ENCODE results near the gene FRMD1.
A peak's percentile ranks its signal among the peaks of the same experiment; 100 is the strongest.

The FRMD1 gene

DNA sequence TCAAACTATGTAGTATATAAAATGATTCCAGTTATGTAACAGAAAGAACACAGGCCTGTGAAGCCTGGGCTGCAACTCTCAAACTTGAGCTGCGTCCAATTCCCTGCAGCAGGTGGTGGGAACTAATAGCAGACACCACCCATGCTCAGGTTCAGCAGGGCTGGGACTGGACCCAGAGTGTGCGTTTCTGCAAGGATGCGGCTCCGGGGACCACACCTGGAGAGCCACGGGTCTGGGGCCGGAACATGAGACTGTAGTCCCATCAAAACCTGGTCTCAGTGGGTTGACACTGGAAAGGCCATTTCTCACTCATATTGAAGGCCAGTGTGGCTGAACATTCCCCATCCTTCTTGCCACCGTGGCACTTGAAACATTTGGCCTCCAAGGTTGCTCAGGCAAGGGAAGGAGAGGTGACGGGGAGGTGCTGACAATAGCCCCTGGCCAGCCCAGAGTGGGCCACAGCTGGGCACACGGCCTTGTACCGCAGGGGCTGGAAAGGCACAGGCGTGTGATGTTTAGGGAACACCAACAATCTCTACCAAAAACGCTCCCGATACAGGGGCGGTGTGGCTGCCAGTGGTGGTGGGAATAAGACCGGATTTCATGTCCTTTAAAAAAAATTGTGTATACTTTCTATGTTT lies 38.0 kb downstream of the FRMD1 start:
- DNase-seq = no peak

- DNase-seq = no peak
These were observed 39.2 kb downstream of the FRMD1 start for GRCh38 chr6:168039849-168040248.

DNA sequence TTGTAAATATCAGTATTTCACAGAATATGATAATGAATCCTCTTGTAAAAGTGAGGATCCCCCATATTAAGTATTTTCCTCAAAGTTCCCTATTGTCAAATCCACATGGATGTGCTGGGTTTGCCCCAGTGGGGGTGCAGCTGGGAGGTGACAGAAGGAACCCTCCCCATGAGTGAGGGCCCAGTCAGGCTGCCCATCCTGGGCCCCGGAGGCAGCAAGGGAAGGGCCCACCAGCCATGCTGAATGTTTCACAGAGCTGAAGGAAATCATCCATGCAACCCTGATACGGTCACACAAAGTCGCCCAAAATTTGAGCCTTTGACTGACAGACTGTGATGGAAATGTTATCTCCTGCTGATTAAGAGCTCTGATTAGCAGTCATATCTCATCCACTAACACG lies 39.7 kb downstream of the FRMD1 start:
- no peak for DNase-seq

DNA sequence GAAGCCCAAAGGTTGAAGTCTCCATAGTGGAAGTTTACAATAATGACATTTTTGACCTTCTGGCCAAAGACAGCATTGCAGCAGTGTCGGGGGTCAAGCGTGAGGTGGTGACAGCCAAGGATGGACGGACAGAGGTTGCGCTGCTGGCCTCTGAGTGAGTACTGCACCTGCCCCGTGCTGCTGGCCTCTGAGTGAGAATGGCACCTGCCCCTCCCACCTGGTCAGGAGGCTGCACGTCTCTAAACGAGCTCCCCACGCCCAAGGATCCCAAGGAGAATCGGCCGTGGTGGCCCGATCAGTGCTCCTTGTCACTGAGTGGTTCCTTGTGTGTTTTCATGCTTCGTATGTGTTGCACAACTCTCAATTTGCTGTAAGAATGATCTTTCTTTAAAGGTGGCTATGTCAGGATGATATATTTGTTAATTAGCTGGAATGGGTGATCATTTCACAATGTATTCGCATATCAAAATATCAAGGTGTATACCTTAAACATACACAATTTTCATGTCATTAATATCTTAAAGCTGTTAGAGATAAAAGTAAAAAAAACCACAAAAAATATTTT lies 40.4 kb downstream of the FRMD1 start:
- no peak for DNase-seq

DNA sequence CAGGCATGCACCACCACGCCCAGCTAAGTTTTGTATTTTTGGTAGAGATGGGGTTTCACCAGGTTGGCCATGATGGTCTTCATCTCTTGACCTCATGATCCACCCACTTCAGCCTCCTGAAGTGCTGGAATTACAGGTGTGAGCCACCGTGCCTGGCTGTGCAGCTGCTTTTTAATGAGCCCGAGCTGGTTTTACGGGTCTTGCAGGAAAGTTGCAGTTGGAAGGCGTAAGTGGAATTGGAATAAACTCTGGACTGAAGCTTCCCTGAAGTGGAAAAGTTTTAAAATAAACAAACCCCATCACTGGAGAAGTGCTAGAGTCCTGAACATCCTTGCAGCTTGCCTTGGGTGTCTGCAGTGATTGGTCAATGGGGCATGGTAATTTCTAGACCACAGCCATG lies 41.2 kb downstream of the FRMD1 start:
- no peak for DNase-seq

DNA sequence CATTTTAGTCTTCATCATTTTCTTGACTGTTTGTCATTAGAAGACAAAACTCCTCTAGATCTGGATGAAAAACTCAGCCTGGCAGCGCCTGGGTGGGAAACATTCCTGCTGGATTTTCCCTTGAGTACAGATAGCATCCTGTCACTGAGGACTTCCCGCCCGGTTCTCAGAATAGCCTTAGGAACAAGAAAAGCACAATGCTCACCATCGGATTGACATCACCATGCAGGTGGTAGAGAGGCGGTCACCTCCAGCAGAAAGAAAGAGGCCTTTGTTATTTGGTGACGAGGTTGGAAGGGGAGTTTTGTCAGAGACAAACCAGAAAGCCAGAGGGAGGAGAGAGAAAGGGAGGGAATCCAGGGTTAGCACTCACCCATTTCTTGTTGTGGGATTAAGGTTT lies 41.8 kb downstream of the FRMD1 start:
- no peak for DNase-seq

DNA sequence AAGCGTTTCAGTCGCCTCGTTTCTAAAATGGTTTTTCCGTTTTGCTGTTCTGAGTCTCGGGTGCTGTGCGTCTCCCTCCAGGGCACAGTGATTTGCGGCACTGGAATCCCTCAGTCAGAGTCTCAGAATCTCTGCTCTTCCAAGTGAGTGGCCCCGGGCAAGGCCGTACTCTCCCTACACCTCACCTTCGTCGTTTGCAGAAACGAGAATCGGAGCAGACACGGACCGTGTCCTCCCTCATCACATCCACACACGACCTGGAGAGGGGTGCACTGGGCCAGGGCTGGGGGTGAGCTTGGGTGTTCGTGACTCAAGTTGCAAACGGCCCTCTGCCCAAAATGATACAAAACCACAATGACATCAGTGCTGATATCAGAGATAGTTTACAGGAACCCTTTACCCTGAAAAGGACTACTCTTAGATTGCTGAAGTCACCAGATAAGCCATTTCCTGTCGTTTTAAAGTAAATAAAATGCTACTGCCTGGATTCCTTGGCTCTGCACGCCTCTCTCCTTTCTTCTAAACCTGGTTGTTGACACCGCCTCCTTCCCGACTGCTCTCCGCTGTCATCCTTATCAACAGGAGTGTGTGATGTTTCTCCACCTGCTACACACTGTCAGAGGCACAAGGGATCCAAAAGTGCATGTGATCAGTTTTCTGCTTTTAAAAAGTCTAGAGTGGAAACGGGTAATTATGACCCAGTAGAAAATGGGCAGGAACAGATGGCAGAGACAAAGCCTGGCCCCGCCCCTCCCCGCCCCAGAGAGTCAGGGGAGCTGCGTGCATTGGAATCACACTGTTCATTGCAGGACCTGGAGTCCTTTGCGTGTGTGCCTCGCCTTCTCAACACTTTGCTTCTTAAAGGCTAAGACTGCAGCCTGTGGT lies 43.1 kb downstream of the FRMD1 start:
- no peak for DNase-seq

GRCh38 chr6:168035098-168035660 lies 43.8 kb downstream of the FRMD1 start:
- no peak for DNase-seq

DNA sequence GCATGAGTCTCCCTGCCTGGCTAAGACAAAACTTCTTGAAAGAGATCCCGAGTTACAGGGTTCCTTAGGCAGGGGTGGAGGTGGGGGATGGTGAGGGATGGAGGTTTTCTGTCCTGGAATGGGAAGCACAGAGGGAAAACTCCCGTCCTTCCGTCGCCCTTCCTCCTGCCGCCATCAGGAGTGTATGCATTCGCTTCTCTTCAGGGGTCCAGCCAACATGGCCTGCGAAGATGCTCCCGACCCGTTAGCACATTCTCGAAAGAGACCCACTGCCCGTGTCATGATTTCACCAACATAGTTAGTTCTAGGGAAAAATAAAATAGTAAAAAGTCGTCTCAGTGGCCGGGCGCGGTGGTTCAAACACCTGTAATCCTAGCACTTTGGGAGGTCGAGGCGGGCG lies 44.5 kb downstream of the FRMD1 start:
- DNase-seq = no peak

GRCh38 chr6:168033791-168034190 lies 45.2 kb downstream of the FRMD1 start:
- no peak for DNase-seq

DNA sequence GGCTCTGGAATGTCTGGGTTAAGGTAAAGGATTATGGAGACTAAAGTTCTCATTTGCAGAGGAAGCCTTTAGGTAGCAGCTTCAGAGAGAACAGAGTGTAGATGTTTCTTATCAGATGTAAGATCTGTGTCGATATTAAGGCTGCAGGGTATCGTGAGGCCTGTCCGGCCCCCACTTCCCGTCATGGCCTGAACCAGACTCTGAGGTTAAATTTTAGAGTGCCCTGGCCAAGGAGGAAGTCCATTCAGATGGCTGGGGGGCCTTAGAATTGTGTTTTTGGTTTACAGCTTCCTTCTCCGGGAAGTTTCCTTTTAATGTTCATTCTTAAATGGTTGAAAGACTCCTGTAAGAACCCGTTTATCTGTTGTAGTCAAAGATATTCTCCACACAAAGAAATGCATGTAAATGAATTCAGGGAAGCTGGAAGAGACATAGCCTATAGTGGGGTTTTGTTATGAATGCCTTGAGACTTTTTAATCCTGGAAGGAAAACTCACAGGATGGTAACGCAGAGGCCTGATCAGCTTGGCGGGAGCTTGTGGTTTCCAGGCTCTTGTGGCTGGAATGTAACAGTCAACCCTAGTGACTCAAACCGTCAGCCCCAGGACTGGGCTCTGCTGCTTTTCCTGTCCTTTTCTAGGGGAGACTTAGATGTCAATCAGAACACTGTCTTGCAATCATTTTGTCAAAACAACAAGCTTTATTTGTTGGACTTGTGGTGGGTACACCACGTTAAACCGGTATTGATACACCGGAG lies 46.8 kb downstream of the FRMD1 start:
- peak; percentile 50 for DNase-seq

GRCh38 chr6:168031411-168031971 lies 47.5 kb downstream of the FRMD1 start:
- peak; percentile 3 for DNase-seq

- no peak for DNase-seq
These were observed 48.1 kb downstream of the FRMD1 start for GRCh38 chr6:168030908-168031307.

DNA sequence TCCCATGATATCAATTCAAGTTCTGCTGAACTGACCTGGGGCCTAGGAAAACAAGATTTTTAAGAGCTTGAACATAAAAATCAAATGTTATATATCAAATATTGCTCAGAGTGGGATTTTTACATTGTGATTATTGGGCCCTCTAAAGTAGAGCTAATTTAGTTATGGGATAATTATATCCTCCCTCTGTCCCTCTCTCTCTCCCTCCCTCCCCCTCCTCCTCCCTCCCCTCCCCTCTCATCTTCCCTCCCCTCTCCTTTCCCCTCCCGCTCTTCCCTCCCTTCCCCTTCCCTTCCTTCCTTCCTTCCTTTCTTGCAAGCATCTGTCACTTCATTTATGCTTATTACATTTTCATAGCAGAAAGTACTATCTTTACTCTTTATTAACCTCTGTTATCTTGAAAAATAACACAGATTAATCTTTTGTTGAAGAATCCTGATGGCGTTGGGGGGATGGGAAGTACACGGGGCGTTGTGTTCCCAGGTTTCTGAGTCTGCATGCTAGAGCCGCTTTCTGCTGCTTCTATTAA lies 48.7 kb downstream of the FRMD1 start:
- DNase-seq = no peak

- no peak for DNase-seq
These were observed 49.4 kb downstream of the FRMD1 start for GRCh38 chr6:168029459-168030217.

DNA sequence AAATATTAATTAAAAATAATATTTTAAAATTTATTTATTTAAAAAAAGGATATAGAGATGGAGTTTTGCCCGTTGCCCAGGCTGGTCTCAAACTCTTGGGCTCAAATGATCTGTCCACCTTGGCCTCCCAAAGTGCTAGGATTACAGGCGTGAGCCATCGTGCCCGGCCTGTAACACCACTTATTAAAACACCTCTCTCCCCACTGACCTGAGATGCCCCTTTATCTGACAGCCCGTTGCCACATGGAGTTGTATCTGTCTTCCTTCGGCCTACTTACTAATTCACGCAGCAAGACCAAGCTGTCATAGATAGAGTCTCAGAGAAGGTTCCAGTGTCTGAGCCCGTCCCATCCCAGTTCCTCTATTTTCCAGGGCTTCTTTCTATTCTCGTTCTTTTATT lies 50.8 kb downstream of the FRMD1 start:
- no peak for DNase-seq

DNA sequence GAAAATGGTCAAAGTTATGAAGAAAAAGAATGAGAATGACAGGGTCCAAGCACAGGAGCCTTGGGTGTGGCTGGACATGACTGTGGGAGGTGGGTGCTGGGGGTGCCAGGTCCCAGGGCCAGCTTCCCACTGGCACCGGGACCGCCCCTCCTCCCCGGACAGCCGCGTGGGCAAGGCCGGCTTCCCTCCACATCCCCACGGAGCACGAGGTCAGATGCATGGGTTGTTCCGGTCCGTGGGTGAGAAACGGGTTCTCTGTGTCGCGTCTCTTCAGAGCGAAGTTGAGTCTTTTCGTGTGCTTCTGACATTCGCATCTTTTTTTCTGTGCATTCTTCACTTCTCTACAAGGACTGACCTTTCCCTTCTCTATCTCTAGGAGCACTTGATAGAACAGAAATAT lies 51.5 kb downstream of the FRMD1 start:
- DNase-seq = no peak

DNA sequence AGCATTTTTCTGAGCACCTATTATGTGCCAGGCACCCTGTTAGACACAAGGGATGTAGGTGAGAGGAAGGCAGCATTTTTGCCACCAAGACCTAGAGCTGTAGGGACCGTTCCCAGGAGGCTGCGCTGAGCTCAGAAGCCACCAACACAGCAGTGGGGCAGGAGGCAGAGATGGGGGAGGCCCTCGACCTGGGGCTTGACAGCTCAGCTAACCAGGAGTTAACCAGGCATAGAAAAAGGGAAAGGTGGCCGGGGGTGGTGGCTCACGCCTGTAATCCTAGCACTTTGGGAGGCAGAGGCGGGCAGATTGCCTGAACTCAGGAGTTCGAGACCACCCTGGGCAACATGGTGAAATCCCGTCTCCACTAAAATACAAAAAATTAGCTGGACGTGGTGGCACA lies 52.1 kb downstream of the FRMD1 start:
- DNase-seq = no peak

- DNase-seq = no peak
These were observed 52.9 kb downstream of the FRMD1 start for GRCh38 chr6:168025831-168026710.

DNA sequence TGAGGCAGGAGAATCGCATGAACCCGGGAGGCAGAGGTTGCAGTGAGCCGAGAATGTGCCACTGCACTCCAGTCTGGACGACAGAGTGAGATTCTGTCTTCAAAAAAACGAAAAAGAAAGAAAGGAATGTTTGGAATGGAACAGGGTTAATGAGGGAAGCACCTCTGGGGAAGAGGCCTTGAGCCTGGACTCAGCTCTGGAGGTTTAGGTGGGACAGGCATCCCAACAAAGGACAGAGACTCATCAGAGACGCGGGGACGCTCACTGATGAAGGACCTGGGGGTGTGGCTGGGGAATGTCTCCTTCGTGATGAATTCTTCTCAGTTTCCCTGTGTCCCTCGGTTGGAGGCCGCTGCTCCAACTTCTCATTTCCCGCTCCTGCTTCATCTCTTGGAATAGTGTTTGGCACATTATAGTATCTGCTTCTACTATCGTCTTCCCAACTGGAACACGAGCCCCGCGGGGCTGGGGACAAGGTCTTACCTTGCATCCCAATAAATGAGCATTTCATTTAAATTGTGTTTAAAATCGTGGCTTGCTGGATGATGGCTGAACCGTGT lies 54.0 kb downstream of the FRMD1 start:
- DNase-seq = no peak
